ENCODE results near the gene NLRC3. TPM values are rescaled to one million over a fixed set of nuclear protein-coding genes. Genes with fewer than 3 reads are reported as not detected.
A peak's percentile ranks its signal among the peaks of the same experiment; 100 is the strongest.

The NLRC3 gene
- total RNA-seq, 1 experiment from 2014 or later = 0.03 TPM

GRCh38 chr16:3546986-3547682 is 30.1 kb downstream of the NLRC3 start:
- no peak for DNase-seq (ENCODE audit: low spot score)

GRCh38 chr16:3542601-3543373 is 34.4 kb downstream of the NLRC3 start:
- DNase-seq (ENCODE audit: low spot score) = no peak

- DNase-seq (ENCODE audit: low spot score) = no peak
Measured at GRCh38 chr16:3541527-3542155, 35.6 kb downstream of the NLRC3 start.

GRCh38 chr16:3538222-3538621 is 39.0 kb downstream of the NLRC3 start:
- DNase-seq (ENCODE audit: low spot score) = no peak

GRCh38 chr16:3536851-3537250 is 40.4 kb downstream of the NLRC3 start:
- DNase-seq (ENCODE audit: low spot score) = no peak

GRCh38 chr16:3536271-3536731 is 40.9 kb downstream of the NLRC3 start:
- no peak for DNase-seq (ENCODE audit: low spot score)

- no peak for DNase-seq (ENCODE audit: low spot score)
Measured at GRCh38 chr16:3534126-3534525, 43.1 kb downstream of the NLRC3 start.

- DNase-seq (ENCODE audit: low spot score) = no peak
Measured at GRCh38 chr16:3532741-3533140, 44.5 kb downstream of the NLRC3 start.

- DNase-seq (ENCODE audit: low spot score) = no peak
Measured at GRCh38 chr16:3530371-3530914, 46.8 kb downstream of the NLRC3 start.

- DNase-seq (ENCODE audit: low spot score) = no peak
Measured at GRCh38 chr16:3529175-3529574, 48.0 kb downstream of the NLRC3 start.

- DNase-seq (ENCODE audit: low spot score) = no peak
Measured at GRCh38 chr16:3528406-3528805, 48.8 kb downstream of the NLRC3 start.

- DNase-seq (ENCODE audit: low spot score) = peak; percentile 55
Measured at GRCh38 chr16:3527216-3527829, 49.9 kb downstream of the NLRC3 start.

GRCh38 chr16:3525951-3526350 is 51.3 kb downstream of the NLRC3 start:
- no peak for DNase-seq (ENCODE audit: low spot score)

GRCh38 chr16:3523281-3523680 is 53.9 kb downstream of the NLRC3 start:
- no peak for DNase-seq (ENCODE audit: low spot score)

GRCh38 chr16:3520841-3521240 is 56.4 kb downstream of the NLRC3 start:
- DNase-seq (ENCODE audit: low spot score) = no peak

- DNase-seq (ENCODE audit: low spot score) = peak; percentile 10
Measured at GRCh38 chr16:3520413-3520812, 56.8 kb downstream of the NLRC3 start.

GRCh38 chr16:3519581-3519980 is 57.6 kb downstream of the NLRC3 start:
- no peak for DNase-seq (ENCODE audit: low spot score)

- DNase-seq (ENCODE audit: low spot score) = no peak
Measured at GRCh38 chr16:3518986-3519348, 58.2 kb downstream of the NLRC3 start.

GRCh38 chr16:3518292-3518985 is 58.8 kb downstream of the NLRC3 start:
- DNase-seq (ENCODE audit: low spot score) = no peak

- no peak for DNase-seq (ENCODE audit: low spot score)
Measured at GRCh38 chr16:3515897-3516296, 61.3 kb downstream of the NLRC3 start.

- DNase-seq (ENCODE audit: low spot score) = peak; percentile 31
Measured at GRCh38 chr16:3514621-3515020, 62.6 kb downstream of the NLRC3 start.

All from A172 (cell line).